CD4-positive, alpha-beta T cell treated with Interleukin-6 for 4 hours (primary cell): ENCODE data around the gene NQO2.
"Not testable (repeated sequence)": the region's sequence is repeated elsewhere in the genome, so short reads cannot be mapped to it uniquely, and the experiment has no call there.

ENCODE experiments used
- DNase-seq: peaks from one replicate; pipeline ENCODE4 v3.0.0-alpha.2; 2020; ENCODE audit warnings: mixed read lengths

NQO2 gene

GRCh38 chr6:3045777-3046176 is 46.1 kb downstream of the NQO2 start:
- no peak for DNase-seq

- DNase-seq, result no peak
Measured at GRCh38 chr6:3046295-3046694, 46.6 kb downstream of the NQO2 start.

DNA sequence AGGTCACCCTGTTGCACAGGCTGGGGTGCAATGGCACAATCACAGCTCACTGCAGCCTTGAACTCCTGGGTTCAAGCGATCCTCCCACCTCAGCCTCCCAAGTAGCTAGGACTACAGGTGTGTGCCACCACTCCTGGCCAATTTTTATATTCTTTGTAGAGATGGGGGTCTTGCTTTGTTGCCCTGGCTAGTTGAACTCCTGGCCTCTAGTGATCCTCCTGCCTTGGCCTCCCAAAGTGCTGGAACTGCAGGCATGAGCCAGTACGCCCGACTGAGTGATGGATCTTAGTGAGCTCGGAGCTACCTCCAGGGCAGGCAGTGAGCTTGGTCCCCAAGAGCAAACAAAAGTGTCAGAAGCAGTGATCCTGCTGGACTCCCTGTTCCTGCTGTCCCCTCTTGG is 48.3 kb downstream of the NQO2 start:
- not testable (repeated sequence) for DNase-seq

- DNase-seq, result no peak
Measured at GRCh38 chr6:3052481-3053230, 53.0 kb downstream of the NQO2 start.

- DNase-seq, result no peak
Measured at GRCh38 chr6:3053231-3053508, 53.5 kb downstream of the NQO2 start.

DNA sequence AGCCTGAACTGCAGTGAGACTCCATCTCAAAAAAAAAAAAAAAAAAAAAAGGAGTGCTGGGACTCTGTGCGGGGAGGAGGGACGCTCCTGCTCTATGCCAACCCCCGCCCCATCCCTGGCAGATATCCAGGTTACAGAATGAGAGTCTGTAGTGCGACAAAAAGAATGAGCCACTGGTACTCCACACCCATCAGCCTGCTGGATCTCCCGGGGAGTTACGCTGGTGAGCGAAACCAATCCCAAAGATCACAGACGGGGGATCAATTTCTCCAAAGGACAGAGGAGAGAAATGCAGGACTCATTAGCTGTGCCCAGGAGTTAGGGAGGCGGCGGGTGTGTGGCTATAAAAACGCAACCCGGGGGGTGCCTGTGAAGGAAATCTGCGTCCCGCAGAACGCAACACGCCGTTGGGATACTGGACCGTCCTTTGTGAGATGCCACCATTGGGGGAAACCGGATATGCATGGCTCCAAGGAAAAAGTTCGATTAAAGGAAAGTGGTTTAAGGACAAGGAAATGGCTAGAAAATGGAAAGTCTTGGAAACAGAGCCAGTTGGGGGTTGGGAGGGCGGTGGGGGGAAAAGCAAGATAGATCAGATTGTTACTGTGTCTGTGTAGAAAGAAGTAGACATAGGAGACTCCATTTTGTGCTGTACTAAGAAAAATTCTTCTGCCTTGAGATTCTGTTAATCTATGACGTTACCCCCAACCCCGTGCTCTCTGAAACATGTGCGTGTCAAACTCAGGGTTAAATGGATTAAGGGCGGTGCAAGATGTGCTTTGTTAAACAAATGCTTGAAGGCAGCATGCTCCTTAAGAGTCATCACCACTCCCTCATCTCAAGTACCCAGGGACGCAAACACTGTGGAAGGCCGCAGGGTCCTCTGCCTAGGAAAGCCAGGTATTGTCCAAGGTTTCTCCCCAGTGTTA is 54.8 kb downstream of the NQO2 start:
- not testable (repeated sequence) for DNase-seq

GRCh38 chr6:3055158-3055499 is 55.4 kb downstream of the NQO2 start:
- not testable (repeated sequence) for DNase-seq

DNA sequence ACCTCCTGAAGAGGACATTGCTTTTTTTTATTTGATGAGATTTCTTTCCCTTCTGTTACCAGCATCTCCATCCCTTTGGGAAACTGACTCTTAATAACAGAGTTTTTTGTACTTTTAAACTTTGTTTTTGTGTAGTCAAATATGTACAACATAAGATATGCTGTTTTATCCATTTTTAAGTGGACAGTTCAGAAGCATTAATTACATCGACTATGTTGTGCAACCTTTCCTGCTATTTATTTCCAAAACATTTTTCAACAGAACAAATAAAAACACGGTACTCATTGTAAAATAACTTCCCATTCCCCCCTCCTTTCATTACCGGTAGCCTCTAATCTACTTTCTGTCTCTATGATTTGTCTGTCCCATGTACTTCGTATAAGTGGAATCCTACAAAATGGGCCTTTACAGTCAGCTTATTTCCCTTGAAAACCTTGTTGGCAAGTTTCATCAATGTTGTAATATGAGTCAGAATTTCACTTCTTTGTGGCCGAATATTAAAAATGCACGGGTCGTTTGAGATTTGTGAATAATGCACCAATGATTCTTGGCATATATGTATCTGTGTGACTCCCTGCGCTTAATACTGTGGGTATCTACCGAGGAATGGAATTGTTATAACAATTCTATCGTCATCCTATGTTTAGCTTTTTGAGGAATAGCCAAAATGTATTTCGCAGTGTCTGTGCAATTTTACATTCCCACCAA is 57.5 kb downstream of the NQO2 start:
- no peak for DNase-seq

DNA sequence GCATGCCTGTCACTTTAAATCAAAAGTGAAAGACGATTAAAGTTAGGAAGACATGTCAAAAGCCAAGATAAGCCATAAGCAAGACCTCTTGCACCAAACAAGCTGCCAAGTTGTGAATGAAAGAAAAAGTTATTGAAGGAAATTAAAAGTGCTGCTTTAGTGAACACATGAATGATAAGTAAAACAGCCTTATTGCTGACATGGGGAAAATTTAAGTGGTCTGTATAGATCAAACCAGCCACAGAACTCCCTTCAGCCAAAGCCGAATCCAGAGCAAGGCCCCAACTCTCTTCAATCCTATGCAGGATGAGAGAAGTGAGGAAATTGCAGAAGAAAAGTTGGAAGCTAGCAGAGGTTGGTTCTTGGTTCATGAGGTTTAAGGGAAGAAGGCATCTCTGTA is 59.3 kb downstream of the NQO2 start:
- no peak for DNase-seq

DNA sequence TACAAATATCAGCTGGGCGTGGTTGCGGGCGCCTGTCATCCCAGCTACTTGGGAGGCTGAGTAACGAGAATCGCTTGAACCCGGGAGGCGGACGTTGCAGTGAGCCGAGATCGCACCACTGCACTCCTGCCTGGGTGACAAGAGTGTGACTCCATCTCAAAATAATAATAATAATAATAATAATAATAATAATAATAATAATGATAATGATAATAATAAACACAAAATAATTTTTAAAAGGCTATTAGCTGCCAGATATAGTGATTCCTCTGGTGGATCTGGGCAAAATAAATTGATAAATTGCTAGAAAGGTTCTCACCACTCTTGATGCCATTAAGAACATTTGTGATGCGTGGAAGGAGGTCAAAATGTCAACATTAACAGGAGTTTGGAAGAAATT is 60.4 kb downstream of the NQO2 start:
- not testable (repeated sequence) for DNase-seq

DNA sequence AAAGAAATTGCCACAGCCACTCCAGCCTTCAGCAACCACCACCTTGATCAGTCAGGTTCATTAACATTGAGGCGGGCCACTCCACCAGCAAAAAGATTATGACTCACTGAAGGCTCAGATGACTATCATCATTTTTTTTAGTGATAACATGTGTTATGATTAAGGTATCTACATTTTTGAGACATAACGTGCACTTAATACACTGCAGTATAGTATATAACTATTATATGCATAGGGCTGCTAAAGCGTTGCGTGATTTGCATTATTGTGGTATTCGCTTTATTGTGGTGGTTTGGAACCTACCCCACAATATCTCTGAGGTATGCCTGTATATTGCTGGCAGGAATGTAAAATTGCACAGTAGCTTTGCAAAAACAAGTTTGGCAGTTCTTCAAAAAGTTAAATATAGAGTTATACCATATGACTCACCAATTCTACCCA is 61.8 kb downstream of the NQO2 start:
- DNase-seq, result no peak

DNA sequence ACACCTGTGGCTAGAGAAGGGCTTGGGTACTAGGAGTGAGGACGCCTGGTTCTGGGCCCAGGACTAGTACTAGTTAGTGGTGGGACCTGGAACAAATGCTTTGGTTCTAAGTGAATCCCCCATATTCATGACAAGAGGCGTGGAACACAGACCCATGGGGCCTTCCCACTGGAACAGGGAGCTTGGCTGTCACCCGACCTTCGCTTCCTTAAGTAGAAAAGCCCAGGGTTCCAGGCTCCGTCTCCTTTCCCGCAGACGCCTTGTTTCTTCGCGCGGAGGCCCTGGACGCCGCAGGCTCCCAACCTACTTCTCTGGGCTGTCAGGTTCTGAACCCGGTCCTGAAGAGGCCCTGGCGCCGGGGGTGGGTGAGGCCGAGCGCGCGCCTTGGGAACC is 63.6 kb downstream of the NQO2 start:
- not testable (repeated sequence) for DNase-seq

- peak; percentile 92 for DNase-seq
Measured at GRCh38 chr6:3063733-3064700, 64.3 kb downstream of the NQO2 start.

DNA sequence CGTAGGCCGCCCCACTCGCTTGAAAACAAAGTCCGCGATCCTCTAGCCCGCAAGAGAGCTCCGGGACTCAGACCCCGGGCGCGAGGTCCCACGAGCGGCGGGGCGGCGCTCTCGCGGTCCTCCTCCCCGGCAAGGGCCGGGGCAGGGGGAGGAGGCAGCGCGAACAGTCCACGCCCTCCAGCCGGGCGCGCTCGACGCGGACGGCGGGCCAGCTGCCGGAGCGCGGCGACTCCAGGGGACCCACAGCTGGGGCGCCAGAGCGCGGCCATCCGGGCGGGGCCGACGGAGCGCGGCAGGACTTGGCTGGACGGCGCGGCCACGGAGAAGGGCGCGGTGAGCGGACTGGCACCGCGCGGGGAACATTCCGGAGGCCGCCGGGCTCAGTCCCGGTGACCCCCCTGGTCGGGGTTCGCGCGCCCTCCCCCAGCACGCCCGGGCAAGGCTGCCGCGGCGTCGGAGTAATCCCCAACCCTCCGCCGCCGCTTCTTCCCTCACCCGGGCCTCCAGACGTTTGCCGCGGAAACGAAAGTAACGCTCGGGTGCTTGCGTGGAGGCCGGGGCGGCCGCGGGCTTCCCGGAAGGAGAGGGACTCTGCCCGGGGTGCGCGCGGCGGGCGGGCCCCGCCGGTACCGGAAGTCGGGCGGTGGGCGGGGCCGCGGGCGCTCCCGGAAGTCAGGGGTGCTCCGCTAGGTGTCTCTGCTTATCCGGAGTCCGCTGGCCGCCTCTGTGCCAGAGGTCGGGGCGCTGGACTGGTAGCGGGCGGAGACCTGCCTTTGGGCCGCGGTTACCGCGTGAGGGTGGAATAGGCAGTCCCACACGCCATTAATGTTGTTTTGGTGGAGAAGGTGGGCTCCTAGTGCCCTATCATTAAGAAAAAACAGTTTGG is 68.9 kb downstream of the NQO2 start, which contains the start of gene RIPK1:
Gene RIPK1 (plus strand): TSS at position 166 of the 886 bp plus-strand sequence. CDS start 8,330 bp downstream, outside the sequence.
- DNase-seq, result peak; percentile 95
